ENCODE measurements around the gene CUL4A. TPM values are rescaled to one million over a fixed set of nuclear protein-coding genes. Genes with fewer than 3 reads are reported as not detected.

The CUL4A gene
- total RNA-seq, 1 experiment from 2014 or later: 91.0 TPM

GRCh38 chr13:113315992-113316391 is 106.6 kb downstream of the CUL4A start:
- no TSS peak for BruUV-seq (replicated peaks)
- intact Hi-C loops (cut with micrococcal nuclease; ENCODE audit: unreplicated experiment): no loop called here
- H2AFZ ChIP-seq: no peak overlapping the region
- ChIA-PET POLR2A (ENCODE audit: unreplicated experiment) (interaction anchor here (0.7 kb wide), 1 partner anchor 27 kb away, joined by 9 read pairs; no protein-coding TSS in a partner anchor), CTCF (no interaction called here)
- peaks cover 11% of the 10 kb centered on the region for H3K36me3 ChIP-seq (ENCODE audit: low read depth)
- no peak for TF ChIP-seq CTCF (conservative IDR thresholded peaks at IDR 0.05)
- no peak for TF ChIP-seq EZH2 (IDR thresholded peaks at IDR 0.05; ENCODE audit: low read depth)
- H3K79me2 ChIP-seq (ENCODE audit: low read depth): peaks cover 10% of the 10 kb centered on the region; the same call in 1 of the 2 replicates
- DNase-seq: no peak
- no peaks in the 10 kb centered on the region for H3K4me1 ChIP-seq (replicated peaks; ENCODE audit: insufficient read depth)
- no peak overlapping the region for H3K4me2 ChIP-seq
- H3K27ac ChIP-seq: no peak overlapping the region
- H3K4me3 ChIP-seq: no peak overlapping the region
- H4K20me1 ChIP-seq (ENCODE audit: insufficient read depth): peaks cover 26% of the 10 kb centered on the region
- H3K9me2 ChIP-seq (ENCODE audit: insufficient read depth): no peaks in the 10 kb centered on the region
- H3K9me3 ChIP-seq (ENCODE audit: insufficient read depth, low read depth): no peaks in the 10 kb centered on the region
- peaks cover 16% of the 10 kb centered on the region; the same call in 1 of the 2 replicates for H3F3A ChIP-seq (ENCODE audit: insufficient read depth, low read depth)
- no peaks in the 10 kb centered on the region for H3K27me3 ChIP-seq (ENCODE audit: insufficient read depth, low read depth)

Small RNAs within 50 kb of the gene (microRNA-seq; reads per million reads assigned to microRNA genes)
- gene MIR8075 (ENCODE audit: borderline number of aligned reads, borderline replicate concordance): not detected

Other genes with a start within 250 kb of the CUL4A start
- gene MCF2L, start 240.4 kb upstream of the CUL4A start, total RNA-seq (2021): 21.7 and 28.2 TPM in 2 replicates
- gene F7, start 103.8 kb upstream of the CUL4A start, total RNA-seq (2021): not detected in 2 replicates
- not detected in 2 replicates for gene F10, start 86.8 kb upstream of the CUL4A start, total RNA-seq (2021)
- not detected in 2 replicates for gene PROZ, start 51.0 kb upstream of the CUL4A start, total RNA-seq (2021)
- 48.3 and 71.8 TPM in 2 replicates for gene PCID2, start 944 bp upstream of the CUL4A start, total RNA-seq (2021)
- 186 and 263 TPM in 2 replicates for gene LAMP1, start 87.6 kb downstream of the CUL4A start, total RNA-seq (2021)
- gene GRTP1, start 154.5 kb downstream of the CUL4A start, total RNA-seq (2021): 22.2 and 22.9 TPM in 2 replicates
- 11.5 and 16.9 TPM in 2 replicates for gene ADPRHL1, start 243.9 kb downstream of the CUL4A start, total RNA-seq (2021)